Fibroblast of skin of back (primary cell): ENCODE measurements around the gene TMPO.
A peak's percentile ranks its signal among the peaks of the same experiment; 100 is the strongest.
"Not testable (repeated sequence)": the region's sequence is repeated elsewhere in the genome, so short reads cannot be mapped to it uniquely, and the experiment has no call there.

ENCODE experiments used
- DNase-seq: peaks from one replicate; pipeline ENCODE4 v3.0.0-alpha.2; 2013

The TMPO gene

GRCh38 chr12:98579835-98580234 lies 64.4 kb downstream of the TMPO start:
- DNase-seq, result no peak

- DNase-seq, result no peak
Observed at GRCh38 chr12:98580695-98581094, 65.3 kb downstream of the TMPO start.

DNA sequence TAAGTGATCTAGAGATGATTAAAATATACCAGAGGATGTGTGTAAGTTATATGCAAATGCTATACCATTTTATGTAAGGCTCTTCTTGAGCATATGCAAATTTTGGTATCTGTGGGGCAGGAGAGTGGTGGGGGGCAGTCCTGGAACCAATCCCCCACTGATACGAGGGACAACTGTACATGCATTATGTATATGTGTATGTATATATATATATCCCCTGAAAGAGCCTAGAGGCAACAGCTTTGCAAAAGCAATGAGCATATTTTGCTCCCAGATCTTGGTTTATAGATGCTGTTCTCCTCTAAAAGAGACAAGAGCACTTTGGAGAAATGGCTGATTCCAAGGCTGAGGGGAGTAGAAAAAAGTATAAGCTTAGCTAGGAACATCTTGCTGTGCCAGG lies 65.7 kb downstream of the TMPO start:
- DNase-seq, result no peak

DNA sequence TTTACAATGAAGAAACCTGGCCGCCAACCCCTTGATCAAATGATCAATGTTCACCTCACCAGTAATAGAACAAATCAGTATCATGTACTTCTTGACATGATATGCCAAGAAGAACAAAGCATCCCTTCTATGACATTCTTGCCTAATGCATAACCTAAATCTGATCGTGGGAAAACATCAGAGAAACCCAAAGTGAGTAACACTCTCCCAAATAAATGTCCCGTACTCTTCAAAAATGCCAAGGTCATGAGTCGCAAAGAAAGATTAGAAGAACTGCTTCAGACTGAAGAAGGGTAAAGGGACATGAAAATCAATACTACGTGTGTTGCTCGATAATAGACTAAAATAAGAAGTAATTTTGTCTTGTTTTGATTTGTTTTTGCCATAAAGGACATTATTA lies 66.7 kb downstream of the TMPO start:
- peak; percentile 74 for DNase-seq

- no peak for DNase-seq
Observed at GRCh38 chr12:98587084-98587483, 71.7 kb downstream of the TMPO start.

- DNase-seq, result no peak
Observed at GRCh38 chr12:98591209-98591608, 75.8 kb downstream of the TMPO start.

- DNase-seq, result no peak
Observed at GRCh38 chr12:98592825-98593322, 77.5 kb downstream of the TMPO start.

DNA sequence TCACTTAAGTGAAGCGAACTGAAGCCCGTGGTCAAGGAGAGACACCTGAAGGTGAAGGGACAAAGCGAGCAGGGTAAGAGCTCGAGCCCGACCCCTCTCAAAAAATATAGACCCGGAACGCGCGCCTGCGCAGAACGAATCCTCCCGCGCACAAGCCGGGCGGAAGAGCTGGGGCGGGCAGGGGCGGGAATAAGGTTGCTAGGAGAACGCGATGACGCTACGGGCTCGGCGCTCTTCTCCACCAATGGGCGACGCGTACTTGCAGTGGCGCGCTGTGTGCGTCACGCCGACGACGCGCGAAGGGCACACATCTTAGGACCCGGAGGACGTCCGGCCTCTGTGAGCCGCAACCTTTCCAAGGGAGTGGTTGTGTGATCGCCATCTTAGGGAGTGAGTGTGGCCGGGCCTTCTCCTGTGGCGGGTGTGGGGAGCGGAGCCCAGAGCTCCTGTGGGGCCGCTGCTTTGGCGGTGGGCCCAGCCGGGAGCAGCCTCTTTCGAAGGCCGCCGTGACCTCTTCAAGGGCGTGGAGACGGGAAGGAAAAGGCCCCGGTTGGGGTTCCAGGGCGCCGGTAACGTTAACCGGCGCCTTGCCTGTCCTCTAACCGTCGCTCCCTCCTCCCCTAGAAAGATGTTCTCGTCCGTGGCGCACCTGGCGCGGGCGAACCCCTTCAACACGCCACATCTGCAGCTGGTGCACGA lies 78.1 kb downstream of the TMPO start, which contains the start of gene SLC25A3:
SLC25A3 (plus strand) TSS at position 336 of the 699 bp plus-strand sequence; CDS start at position 629, 293 bp downstream.
- peak; percentile 98 for DNase-seq

DNA sequence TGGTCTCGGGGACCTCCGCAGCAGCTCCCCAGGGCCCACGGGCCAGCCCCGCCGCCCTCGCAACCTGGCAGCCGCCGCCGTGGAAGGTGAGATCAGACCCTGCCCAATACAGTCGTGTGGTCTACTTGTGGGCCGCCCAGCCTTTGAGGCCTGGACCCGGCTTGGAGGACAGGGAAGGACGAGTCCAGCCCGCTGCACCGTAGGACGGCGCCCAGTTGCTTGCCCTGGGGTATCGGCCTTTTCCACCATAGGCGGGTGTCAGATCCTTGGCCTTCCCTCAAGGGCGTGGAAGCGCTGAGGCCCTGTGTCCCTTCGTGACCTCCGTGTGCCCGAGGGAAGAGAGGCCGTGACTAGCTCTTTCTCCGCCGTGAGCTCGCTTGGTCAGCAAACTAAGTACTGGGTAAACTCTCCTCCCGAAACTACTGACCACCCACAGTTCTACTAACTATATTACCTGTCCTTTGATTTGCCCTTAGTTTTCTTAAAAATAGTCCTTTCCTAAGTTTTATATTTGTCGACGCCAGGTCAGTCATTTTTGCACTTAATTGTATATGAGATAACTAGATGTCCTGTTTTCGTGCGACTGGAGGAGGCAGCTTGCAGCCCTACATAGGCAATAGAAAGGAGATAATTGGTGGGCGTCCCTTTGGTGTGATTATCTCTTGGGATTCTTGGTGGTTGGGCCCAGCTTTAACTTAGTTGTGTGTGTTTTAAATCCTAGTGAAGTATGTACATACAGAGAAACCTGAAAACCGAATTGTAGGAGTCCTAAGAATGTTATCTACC lies 78.9 kb downstream of the TMPO start:
- DNase-seq, result peak; percentile 24

DNA sequence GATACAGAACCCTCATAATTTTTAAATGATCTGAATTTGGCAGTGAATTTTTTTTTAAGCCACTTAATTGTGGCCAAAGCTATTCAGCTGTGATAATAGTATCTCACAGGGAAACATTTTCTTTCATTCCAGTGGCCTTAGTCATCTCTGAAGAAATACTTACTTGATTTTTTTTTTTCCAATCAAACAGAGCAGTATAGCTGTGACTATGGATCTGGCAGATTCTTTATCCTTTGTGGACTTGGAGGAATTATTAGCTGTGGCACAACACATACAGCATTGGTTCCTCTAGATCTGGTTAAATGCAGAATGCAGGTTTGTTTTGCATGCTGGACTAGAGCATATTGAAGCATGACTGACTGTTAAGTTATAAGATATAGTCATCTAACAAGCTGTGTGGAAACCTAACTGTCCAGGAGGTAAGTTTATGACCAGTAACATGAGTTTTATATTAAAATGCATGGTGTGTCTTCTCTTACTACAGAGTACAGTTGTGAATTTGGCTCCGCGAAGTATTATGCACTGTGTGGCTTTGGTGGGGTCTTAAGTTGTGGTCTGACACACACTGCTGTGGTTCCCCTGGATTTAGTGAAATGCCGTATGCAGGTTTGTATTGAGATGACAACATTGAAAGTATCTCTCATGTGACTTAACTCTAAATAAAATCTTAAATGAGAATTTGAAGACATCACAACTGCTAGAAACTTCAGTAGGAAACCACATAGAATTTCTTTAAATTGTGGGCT lies 80.0 kb downstream of the TMPO start:
- peak; percentile 83 for DNase-seq

GRCh38 chr12:98597313-98597712 lies 81.9 kb downstream of the TMPO start:
- not testable (repeated sequence) for DNase-seq
